GM19397 (cell line): Measurements from ENCODE around the gene DAB2IP.
"Not testable (repeated sequence)": the region's sequence is repeated elsewhere in the genome, so short reads cannot be mapped to it uniquely, and the experiment has no call there.

ENCODE experiments used
- ATAC-seq: cut with Tn5 transposase; IDR thresholded peaks from one replicate; pipeline ENCODE4 v1.9.1; 2021; ENCODE audit warnings: mild to moderate bottlenecking, moderate library complexity; ENCODE audit not compliant: unreplicated experiment

DAB2IP gene

DNA sequence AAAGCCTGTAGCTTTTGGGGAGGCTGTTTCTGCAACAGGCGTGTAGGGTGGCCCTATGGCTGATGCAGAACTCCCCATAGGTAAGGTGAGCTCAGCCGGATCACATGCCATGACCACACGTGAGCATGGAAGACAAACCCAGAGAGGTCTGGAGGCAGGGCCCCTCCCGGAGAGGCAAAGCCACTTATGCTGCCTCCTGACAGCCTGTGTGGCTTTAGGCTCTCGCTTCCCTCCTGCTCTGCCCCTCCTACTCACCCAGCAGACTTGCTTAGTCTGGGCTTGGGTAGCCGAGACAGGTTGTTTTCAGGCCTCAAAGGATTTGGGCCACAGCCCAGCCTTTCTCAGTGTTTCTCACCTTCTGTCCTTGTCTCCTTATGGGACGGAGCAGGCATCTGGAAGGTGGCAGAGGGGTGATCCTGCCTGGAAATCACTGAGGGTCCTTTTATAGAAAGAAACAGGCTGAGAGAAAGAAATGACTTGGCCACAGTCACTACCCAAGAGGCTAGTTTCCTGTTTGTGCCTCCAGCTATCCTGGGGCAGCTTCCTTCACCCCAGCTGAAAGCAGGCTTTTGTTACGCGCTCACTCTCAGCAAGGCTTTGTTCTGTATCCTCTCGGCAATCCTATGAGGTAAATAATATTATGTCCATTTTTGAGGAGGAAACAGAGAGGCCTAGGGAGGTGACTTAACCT, 89.9 kb downstream of the DAB2IP start:
- ATAC-seq = no peak

DNA sequence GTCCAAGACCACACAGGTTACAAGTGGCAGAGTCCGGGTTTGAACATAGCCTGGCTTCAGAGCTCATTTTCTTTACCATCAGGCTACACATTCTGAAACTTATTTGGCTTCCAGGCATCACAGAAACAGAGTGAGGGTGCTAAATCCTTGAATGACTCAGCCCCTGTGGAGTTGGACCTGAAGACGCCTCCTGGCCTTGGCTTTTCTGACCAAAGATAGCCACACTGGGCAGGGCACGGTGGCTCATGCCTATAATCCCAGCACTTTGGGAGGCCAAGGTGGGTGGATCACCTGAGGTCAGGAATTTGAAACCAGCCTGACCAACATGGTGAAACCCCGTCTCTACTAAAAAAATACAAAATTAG, 90.5 kb downstream of the DAB2IP start:
- ATAC-seq = not testable (repeated sequence)

- ATAC-seq = no peak
Observed at GRCh38 chr9:121742923-121743322, 91.5 kb downstream of the DAB2IP start.

DNA sequence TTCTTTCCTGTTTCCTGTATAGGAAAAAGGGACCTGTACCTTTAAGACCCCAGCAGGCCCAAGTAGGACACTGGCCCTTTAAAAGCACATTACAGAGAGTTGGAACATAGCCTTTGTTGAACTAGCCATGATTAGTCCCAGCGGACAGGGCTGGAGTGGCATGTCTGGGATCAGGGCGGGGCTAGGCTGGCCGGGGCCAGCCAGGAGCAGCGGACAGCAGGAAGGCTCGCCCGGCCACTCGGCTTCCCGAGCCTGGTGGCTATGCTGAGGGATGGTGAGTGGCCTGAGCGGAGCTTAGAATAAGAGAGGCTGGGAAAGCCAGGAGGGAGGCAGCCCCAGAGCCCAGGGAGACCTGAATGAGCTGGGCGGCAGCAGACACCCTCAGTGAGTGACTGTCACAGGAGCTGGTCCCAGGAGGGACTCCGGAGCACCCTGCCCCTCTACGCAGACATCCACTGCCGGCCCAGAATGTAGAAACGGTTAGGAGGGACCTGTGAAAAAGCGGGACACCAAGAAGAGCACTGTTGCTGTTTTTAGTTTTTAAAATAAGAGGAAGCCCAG, 92.1 kb downstream of the DAB2IP start:
- ATAC-seq = no peak

DNA sequence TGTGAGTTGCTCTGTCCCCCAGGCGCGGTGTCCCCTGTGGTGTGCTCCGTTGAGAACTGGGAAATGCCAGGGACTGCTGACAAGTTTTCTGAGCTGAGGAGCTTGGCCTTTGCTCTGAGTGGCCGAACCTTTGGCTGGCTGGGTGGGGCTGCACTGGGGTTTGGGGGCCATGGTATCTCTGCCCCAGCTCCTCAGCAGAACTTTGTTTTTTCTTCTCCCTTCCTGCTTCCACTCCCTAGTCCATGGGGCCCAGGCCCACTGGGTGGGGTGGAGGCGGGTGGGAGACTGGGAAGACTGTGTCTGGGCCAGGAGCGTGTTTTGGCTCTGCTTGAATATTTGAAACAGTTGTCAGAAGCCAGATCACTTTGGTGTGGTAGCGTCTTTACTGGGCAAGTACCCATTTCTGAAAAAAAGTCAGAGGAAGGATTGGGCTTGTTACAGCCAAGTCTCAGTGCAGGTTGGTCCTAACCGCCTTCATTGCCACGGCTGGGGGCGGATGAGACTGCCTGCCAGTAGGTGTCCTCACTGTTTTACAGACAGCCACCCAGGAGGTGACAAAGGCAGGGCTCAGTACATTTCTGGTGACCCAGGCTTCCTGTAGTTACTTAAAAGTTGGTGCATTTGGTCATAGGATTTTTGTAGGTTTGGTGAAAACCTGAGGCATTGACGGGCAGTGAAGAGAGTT, 92.7 kb downstream of the DAB2IP start:
- ATAC-seq = no peak

GRCh38 chr9:121744687-121745395, 93.4 kb downstream of the DAB2IP start:
- no peak for ATAC-seq

DNA sequence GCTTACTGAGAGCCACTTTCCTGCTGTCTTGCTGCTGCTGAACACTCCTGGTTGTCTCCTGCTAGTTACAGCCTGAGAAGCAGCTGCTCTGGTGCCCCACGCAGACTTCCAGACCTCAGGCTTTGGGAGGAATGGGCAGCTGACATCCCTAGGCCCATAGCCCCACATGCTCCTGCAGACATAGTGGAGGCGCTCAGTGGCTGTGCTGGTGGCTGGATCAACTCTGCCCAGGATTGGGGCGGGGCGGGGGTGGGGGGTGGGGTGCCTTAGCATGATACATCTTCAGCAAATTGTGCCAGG, 93.9 kb downstream of the DAB2IP start:
- ATAC-seq = no peak

DNA sequence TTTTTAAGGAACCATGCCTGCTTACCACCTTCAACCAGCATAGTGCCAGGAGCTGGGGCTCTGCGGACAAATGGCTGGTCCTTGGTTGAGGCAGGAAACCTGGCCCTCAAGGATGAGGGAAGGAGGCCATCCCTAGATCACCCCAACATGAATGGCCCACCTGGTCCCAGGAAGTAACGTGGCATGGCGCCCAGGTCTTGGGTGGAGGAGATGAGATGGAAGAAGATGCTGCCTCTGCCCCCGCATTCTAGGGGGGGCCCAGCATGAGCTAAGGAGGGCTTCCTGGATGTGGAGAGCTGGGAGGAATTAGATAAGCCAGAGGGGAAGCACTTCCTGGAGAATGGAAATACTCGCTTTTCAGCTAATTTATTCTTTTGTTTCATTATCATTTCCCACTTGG, 95.0 kb downstream of the DAB2IP start:
- no peak for ATAC-seq

GRCh38 chr9:121746866-121747265, 95.4 kb downstream of the DAB2IP start:
- no peak for ATAC-seq

DNA sequence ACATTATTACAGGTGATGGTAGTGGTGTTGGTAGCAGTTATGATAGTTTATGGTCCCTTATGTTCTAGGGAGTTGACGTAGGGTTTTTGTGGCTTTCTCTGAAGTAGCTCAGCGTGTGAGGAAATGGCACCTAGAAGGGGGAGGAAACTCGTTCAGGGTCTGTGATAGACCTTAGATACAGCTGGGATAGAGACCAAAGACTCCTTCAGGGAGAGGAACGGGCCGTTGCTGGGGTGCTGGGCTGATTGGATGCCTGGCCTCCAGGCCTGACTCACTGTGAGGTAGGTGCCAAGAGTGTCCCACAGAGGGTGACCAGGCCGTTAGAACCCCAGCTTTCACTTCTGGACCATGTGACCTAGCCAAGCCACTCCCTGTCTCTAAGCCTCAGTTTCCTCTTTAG, 96.6 kb downstream of the DAB2IP start:
- no peak for ATAC-seq

DNA sequence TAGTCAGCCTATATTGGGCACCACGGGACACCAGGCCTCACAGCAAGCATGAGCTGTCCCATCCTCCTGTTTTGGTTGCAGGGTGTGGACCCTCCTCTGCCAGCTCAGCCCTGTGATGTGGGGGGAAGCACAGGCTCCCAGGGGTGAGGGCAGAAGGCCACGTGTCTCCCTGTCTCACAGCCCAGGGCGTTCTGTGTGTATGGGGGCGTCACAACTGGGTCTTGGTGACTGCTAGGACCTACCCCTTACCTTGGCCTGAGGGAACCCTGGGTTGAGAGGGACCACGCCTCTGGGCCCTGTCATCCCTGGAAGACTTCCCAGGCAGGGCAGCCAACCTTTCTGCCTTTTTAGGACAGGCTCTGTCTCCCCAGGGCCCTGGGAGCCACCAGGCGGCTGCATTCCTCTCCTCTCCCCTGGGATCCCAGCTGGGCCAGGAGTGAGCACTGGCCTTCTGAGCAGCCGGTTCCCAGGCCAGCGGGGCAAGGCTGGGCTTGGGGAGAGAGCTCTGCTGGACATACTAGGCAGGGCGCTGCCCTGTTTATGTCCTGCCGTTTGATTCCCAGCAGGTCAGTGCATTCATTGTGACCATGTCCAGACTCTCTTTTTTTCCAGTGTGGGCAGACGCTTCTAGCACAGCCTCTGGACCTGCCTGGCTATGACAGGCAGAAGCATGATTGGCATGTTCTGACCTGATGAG, 97.4 kb downstream of the DAB2IP start:
- no peak for ATAC-seq

GRCh38 chr9:121749614-121750013, 98.2 kb downstream of the DAB2IP start:
- no peak for ATAC-seq

GRCh38 chr9:121750259-121750714, 98.9 kb downstream of the DAB2IP start:
- ATAC-seq = no peak

- ATAC-seq = no peak
Observed at GRCh38 chr9:121750715-121751623, 99.5 kb downstream of the DAB2IP start.

- ATAC-seq = no peak
Observed at GRCh38 chr9:121751686-121752445, 100.4 kb downstream of the DAB2IP start.

DNA sequence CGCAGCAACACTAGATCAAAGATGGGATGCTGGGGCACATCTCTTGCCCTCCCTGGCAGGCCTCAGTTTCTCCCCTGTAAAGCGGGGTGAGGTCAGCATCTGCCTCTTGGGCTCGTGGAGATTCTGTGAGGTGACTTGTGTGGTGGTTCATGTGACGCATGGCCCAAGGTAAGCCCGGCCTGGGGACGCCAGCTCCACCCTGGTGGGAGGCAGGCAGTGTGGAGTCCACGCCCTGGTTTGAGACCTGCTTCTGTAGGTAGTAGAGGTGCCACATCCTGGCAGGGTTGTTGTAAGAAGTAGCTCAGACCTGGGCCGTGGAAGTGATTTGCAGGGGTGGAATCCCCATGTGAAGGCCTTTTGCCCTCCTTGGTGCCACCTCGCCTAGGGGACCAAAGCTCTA, 101.5 kb downstream of the DAB2IP start:
- ATAC-seq = no peak

- no peak for ATAC-seq
Observed at GRCh38 chr9:121753802-121754654, 102.6 kb downstream of the DAB2IP start.

GRCh38 chr9:121754655-121755436, 103.4 kb downstream of the DAB2IP start:
- no peak for ATAC-seq
